Measurements from ENCODE around the gene CENPN. TPM values are rescaled to one million over a fixed set of nuclear protein-coding genes. Genes with fewer than 3 reads are reported as not detected.

The CENPN gene
- total and polyA plus RNA-seq, 10 donors, result 2.2 to 12.7 (median 6.2) TPM

DNA sequence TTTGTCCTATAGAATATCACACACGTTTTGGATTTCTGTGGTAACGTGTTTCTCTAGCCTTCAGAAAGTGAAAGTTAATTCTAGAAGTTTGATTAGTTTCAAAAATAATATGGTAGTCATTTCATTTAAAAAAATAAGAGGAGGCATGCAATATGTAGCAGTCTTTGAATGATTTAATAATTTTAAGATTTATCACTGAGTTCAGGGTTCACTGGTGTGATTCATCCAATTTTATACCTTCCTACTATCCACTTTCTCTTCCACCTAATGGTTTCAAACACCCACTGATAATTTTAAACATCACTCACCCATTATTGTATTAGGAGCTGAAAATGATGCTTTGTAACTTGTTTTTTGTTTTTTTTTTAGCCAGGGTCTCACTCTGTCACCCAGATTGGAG, 42.7 kb upstream of the CENPN start:
- no peaks in the 10 kb centered on the region for H3K4me1 ChIP-seq
- no peak for DNase-seq
- H3K9me3 ChIP-seq, result peaks cover 0 to 25% (median 22%) of the 10 kb centered on the region in 8 donors
- no peak overlapping the region for H3K27ac ChIP-seq
- no peak overlapping the region for H3K4me3 ChIP-seq
- 55 to 66% (median 63%) methylated on average over 2 of the region's 2 CpGs for WGBS, 5 donors
- no peaks in the 10 kb centered on the region for H3K27me3 ChIP-seq (replicated peaks in 1 of 7)
- H3K36me3 ChIP-seq, result peaks cover 0 to 8% (median under 1%) of the 10 kb centered on the region in 6 donors
- intact Hi-C loops (cut with DNase I; ENCODE audit: low total_unique reads), result no loop called here
- no peak for TF ChIP-seq POLR2A (IDR thresholded peaks at IDR 0.05)
- TF ChIP-seq, protein P1, sequence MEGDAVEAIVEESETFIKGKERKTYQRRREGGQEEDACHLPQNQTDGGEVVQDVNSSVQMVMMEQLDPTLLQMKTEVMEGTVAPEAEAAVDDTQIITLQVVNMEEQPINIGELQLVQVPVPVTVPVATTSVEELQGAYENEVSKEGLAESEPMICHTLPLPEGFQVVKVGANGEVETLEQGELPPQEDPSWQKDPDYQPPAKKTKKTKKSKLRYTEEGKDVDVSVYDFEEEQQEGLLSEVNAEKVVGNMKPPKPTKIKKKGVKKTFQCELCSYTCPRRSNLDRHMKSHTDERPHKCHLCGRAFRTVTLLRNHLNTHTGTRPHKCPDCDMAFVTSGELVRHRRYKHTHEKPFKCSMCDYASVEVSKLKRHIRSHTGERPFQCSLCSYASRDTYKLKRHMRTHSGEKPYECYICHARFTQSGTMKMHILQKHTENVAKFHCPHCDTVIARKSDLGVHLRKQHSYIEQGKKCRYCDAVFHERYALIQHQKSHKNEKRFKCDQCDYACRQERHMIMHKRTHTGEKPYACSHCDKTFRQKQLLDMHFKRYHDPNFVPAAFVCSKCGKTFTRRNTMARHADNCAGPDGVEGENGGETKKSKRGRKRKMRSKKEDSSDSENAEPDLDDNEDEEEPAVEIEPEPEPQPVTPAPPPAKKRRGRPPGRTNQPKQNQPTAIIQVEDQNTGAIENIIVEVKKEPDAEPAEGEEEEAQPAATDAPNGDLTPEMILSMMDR (IDR thresholded peaks at IDR 0.05 in 8 of 11, conservative IDR thresholded peaks at IDR 0.05 in 3 of 11), result no peak
- TF ChIP-seq POLR2AphosphoS5 (IDR thresholded peaks at IDR 0.05), result no peak

DNA sequence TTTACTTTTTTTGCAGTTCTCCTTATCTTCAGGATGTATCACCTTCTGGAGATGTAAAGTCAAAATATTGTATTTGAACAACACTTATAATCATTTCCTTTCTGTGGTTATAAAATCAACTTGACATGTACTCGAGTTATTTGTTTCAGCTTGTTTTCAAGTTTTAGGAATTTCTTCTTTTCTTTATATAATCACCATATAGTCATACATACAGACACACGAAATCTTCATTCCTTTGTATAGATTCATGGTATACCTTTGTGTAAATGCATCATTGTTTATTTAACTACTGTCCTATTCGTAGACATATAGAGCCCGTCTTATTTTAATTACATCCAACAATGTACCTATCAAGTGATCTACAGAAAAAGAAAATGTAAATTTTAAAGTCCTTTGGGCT, 40.4 kb upstream of the CENPN start:
- no peak overlapping the region for H3K27ac ChIP-seq
- peaks cover 0 to 16% (median 3%) of the 10 kb centered on the region in 6 donors for H3K36me3 ChIP-seq
- intact Hi-C loops (cut with DNase I; ENCODE audit: low total_unique reads), result no loop called here
- no peaks in the 10 kb centered on the region for H3K4me1 ChIP-seq
- H3K9me3 ChIP-seq, result peaks cover 0 to 2% (median 0%) of the 10 kb centered on the region in 8 donors
- DNase-seq, result no peak
- WGBS, 5 donors, result 66 to 83% (median 73%) methylated on average over 4 of the region's 4 CpGs
- no peaks in the 10 kb centered on the region for H3K27me3 ChIP-seq (replicated peaks in 1 of 7)
- H3K4me3 ChIP-seq, result no peak overlapping the region
- no peak for TF ChIP-seq POLR2A (IDR thresholded peaks at IDR 0.05)
- TF ChIP-seq, protein P1 (IDR thresholded peaks at IDR 0.05 in 8 of 11, conservative IDR thresholded peaks at IDR 0.05 in 3 of 11), result no peak
- no peak for TF ChIP-seq POLR2AphosphoS5 (IDR thresholded peaks at IDR 0.05)

DNA sequence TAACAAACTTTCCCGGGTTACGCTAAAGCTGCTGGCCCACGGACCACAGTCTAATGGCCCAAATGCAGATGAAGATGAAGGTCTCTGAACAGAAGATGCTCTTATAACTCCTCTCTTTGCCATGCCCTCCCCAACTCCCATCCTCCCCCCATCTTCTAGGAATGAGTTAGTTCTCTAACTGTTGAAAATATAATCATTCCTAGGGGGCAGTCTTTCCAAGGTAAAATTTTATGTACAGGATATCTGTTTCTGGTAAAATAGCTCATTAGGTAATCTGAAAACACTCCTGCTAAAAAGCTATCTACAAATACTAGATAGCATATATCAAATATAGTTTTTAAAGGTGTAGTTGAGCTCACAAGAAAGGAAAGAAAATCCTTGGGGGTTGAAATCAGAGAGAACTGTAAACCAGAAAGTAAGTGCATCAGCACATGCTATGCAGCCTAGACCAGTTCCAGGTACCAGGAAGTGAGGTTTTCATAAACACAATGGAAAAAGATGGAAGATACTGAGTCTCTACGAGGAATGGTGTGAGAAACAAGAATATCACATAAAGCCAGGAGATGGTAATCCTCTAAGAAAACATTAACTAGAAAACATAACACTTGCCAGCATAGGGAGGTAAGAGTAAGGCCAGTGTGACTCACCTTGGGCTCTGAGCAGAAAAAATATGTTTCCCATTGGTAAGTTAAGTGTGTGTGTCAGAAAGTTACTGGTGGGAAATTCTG, 38.5 kb upstream of the CENPN start:
- intact Hi-C loops (cut with DNase I; ENCODE audit: low total_unique reads), result no loop called here
- Histone ChIP-seq H3K4me3 (no peak overlapping the region), H3K9me3 (no peaks in the 10 kb centered on the region), H3K36me3 (peaks cover 0 to 26% (median 6%) of the 10 kb centered on the region in 6 donors), H3K27me3 (replicated peaks in 1 of 7) (no peaks in the 10 kb centered on the region), H3K4me1 (no peaks in the 10 kb centered on the region), H3K27ac (no peak overlapping the region)
- DNase-seq, result no peak
- no peak for TF ChIP-seq POLR2AphosphoS5 (IDR thresholded peaks at IDR 0.05)
- WGBS, 5 donors, result 77 to 96% (median 91%) methylated on average over 4 of the region's 4 CpGs

DNA sequence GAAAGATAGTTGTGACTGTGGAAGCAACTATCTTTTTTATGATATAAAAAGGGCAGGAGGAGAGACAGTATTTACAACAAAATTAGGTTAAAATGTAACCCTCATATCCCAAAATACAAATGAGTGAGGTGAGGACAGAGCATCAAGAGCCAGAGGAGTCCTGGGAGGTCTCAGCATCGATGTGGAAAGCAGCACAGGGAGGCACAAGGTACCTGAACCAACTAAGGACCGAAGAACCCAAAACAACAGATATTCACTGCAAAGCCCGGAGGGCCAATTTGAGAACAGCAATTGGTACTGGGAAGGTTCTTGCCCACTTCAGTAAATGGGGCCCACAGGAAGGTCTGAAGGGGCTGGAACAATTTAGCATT, 37.9 kb upstream of the CENPN start:
- Histone ChIP-seq H3K27me3 (replicated peaks in 1 of 7) (no peaks in the 10 kb centered on the region), H3K36me3 (peaks cover 0 to 32% (median 7%) of the 10 kb centered on the region in 6 donors), H3K4me3 (no peak overlapping the region), H3K9me3 (no peaks in the 10 kb centered on the region), H3K4me1 (no peaks in the 10 kb centered on the region), H3K27ac (no peak overlapping the region)
- DNase-seq, result no peak
- intact Hi-C loops (cut with DNase I; ENCODE audit: low total_unique reads), result no loop called here
- WGBS, 5 donors, result 84 to 98% (median 95%) methylated on average over 3 of the region's 3 CpGs
- TF ChIP-seq, protein P1 (IDR thresholded peaks at IDR 0.05 in 8 of 11, conservative IDR thresholded peaks at IDR 0.05 in 3 of 11), result no peak
- no peak for TF ChIP-seq POLR2A (IDR thresholded peaks at IDR 0.05)
- no peak for TF ChIP-seq POLR2AphosphoS5 (IDR thresholded peaks at IDR 0.05)
